Middle frontal gyrus (tissue), 1 donor: ENCODE results near the gene BEGAIN.

ENCODE experiments used
- DNase-seq: peaks from one replicate; pipeline ENCODE4 v3.0.0-alpha.2; 2015; ENCODE audit warnings: low spot score; ENCODE audit errors: extremely low spot score

BEGAIN gene

GRCh38 chr14:100601064-100601463, 13.8 kb upstream of the BEGAIN start:
- DNase-seq: no peak

- DNase-seq: no peak
These were observed 12.8 kb upstream of the BEGAIN start for GRCh38 chr14:100599981-100600380.

GRCh38 chr14:100594625-100594951, 7.4 kb upstream of the BEGAIN start:
- no peak for DNase-seq

GRCh38 chr14:100593751-100594624, 6.8 kb upstream of the BEGAIN start:
- no peak for DNase-seq

GRCh38 chr14:100592972-100593371, 5.8 kb upstream of the BEGAIN start:
- DNase-seq: no peak

GRCh38 chr14:100592461-100592891, 5.3 kb upstream of the BEGAIN start:
- no peak for DNase-seq

GRCh38 chr14:100591453-100592371, 4.5 kb upstream of the BEGAIN start:
- DNase-seq: no peak

- DNase-seq: no peak
These were observed 3.7 kb upstream of the BEGAIN start for GRCh38 chr14:100590726-100591452.

GRCh38 chr14:100589760-100590469, 2.7 kb upstream of the BEGAIN start:
- DNase-seq: no peak

GRCh38 chr14:100589071-100589759, 2.0 kb upstream of the BEGAIN start:
- DNase-seq: no peak

- DNase-seq: no peak
These were observed 1.5 kb upstream of the BEGAIN start for GRCh38 chr14:100588671-100589070.

- no peak for DNase-seq
These were observed 670 bp upstream of the BEGAIN start for GRCh38 chr14:100587763-100588411.

GRCh38 chr14:100586403-100587085, 673 bp downstream of the BEGAIN start:
- DNase-seq: no peak

- DNase-seq: no peak
These were observed 1.1 kb downstream of the BEGAIN start for GRCh38 chr14:100586153-100586402.

GRCh38 chr14:100585448-100586152, 1.6 kb downstream of the BEGAIN start:
- DNase-seq: no peak

GRCh38 chr14:100584056-100585031, 2.9 kb downstream of the BEGAIN start:
- no peak for DNase-seq

- DNase-seq: no peak
These were observed 4.0 kb downstream of the BEGAIN start for GRCh38 chr14:100583245-100583644.
